ENCODE results near the gene GALNT15. TPM values are rescaled to one million over a fixed set of nuclear protein-coding genes. Genes with fewer than 3 reads are reported as not detected.

The GALNT15 gene, protein sequence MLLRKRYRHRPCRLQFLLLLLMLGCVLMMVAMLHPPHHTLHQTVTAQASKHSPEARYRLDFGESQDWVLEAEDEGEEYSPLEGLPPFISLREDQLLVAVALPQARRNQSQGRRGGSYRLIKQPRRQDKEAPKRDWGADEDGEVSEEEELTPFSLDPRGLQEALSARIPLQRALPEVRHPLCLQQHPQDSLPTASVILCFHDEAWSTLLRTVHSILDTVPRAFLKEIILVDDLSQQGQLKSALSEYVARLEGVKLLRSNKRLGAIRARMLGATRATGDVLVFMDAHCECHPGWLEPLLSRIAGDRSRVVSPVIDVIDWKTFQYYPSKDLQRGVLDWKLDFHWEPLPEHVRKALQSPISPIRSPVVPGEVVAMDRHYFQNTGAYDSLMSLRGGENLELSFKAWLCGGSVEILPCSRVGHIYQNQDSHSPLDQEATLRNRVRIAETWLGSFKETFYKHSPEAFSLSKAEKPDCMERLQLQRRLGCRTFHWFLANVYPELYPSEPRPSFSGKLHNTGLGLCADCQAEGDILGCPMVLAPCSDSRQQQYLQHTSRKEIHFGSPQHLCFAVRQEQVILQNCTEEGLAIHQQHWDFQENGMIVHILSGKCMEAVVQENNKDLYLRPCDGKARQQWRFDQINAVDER
- total RNA-seq = 2.6 TPM
- 41.2 TPM for polyA plus RNA-seq
- long read RNA-seq, donor 1 = 0 reads
- long read RNA-seq, donor 2 = 0 reads
- long read RNA-seq, donor 3 = 0 reads
- long read RNA-seq, donor 4 = 0 reads
- long read RNA-seq, donor 5 = 0 reads
- long read RNA-seq, donor 6, full-length matches to known transcripts = 2 of 2 reads
- long read RNA-seq, donor 6, partial matches to known transcripts = 0 of 2 reads
- long read RNA-seq, donor 6, other reads (novel, unspliced or antisense) = 0 of 2 reads
- long read RNA-seq, donor 7, full-length matches to known transcripts = 1 of 1 reads
- long read RNA-seq, donor 7, partial matches to known transcripts = 0 of 1 reads
- long read RNA-seq, donor 7, other reads (novel, unspliced or antisense) = 0 of 1 reads
- long read RNA-seq, donor 8 = 0 reads
- long read RNA-seq, donor 9 = 0 reads
- long read RNA-seq, donor 10, full-length matches to known transcripts = 2 of 2 reads
- long read RNA-seq, donor 10, partial matches to known transcripts = 0 of 2 reads
- long read RNA-seq, donor 10, other reads (novel, unspliced or antisense) = 0 of 2 reads

DNA sequence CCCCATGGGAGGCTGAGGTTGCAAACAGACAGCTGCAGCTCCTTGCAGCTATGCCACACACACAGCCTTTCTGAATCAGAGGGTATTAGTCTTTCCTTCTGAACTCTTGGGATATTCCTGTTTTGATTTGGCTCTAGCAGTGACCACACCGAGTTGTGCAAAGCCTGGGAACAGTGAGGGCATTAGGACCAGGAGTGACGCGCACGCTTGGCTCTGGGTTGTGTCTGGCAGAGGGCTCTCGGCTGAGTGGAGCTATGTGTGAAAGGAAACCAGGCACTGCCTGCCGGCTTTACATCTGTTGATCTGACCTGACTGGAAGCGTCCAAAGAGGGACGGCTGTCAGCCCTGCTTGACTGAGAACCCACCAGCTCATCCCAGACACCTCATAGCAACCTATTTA lies at the start of gene GALNT15:
TSS of gene GALNT15 (plus strand) at position 292 of the 400 bp plus-strand sequence. CDS start 472 bp downstream, outside the sequence.
- H3K9me3 ChIP-seq (ENCODE audit: control insufficient read depth in 2 of 2, insufficient read depth in 1 of 2, low read length in 1 of 2) = no peaks in the 10 kb centered on the region

DNA sequence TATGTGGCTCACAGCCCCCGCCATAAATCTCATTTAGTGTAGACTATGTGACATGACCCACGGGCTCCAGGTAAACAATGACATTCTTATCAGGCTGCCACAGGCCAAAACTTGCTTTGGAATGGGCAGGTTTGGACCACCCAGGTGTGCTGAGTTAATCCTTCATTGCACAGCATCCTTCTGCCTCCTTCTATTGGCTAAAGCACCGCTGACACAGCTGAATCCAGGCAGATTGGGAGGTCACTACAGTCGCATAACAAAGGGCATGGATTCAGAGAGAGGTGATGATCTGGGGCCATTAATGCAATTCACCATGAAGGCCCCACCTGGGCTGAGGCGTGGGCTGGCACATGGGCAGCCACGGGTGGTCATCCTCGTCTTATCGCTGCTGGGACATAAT lies 47.8 kb upstream of the GALNT15 start:
- H3K9me3 ChIP-seq (ENCODE audit: control insufficient read depth in 2 of 2, insufficient read depth in 1 of 2, low read length in 1 of 2) = no peaks in the 10 kb centered on the region
- no peak for DNase-seq (ENCODE audit: low read depth in 6 of 9, low spot score in 9 of 9)
- no peak overlapping the region for H3K27ac ChIP-seq (ENCODE audit: low read depth in 1 of 2, low read length in 1 of 2)
- H3K4me3 ChIP-seq (ENCODE audit: low read length in 2 of 2) = no peak overlapping the region
- 94% methylated on average over 8 of the region's 8 CpGs for WGBS
- no peaks in the 10 kb centered on the region for H3K4me1 ChIP-seq (ENCODE audit: control insufficient read depth in 2 of 2, insufficient read depth in 2 of 2, low read length in 2 of 2)
- no peaks in the 10 kb centered on the region for H3K27me3 ChIP-seq (ENCODE audit: control insufficient read depth in 2 of 2, insufficient read depth in 1 of 2, low read length in 1 of 2)
- no peaks in the 10 kb centered on the region for H3K36me3 ChIP-seq (ENCODE audit: control insufficient read depth in 2 of 2, insufficient read depth in 2 of 2, low read length in 1 of 2)

More for the DNA sequence above, at the start of gene GALNT15:
- peaks cover 0 to 3% of the 10 kb centered on the region in 2 donors for H3K4me1 ChIP-seq (ENCODE audit: control insufficient read depth in 2 of 2, insufficient read depth in 2 of 2, low read length in 2 of 2)
- no peaks in the 10 kb centered on the region for H3K36me3 ChIP-seq (ENCODE audit: control insufficient read depth in 2 of 2, insufficient read depth in 2 of 2, low read length in 1 of 2)
- peaks cover 0 to 23% of the 10 kb centered on the region in 2 donors for H3K27me3 ChIP-seq (ENCODE audit: control insufficient read depth in 2 of 2, insufficient read depth in 1 of 2, low read length in 1 of 2)
- H3K27ac ChIP-seq (ENCODE audit: low read depth in 1 of 2, low read length in 1 of 2) = peak within 1 kb of the TSS in 1 of 2 donors; percentile 6
- peak within 1 kb of the TSS in 1 of 2 donors; percentile 23 for H3K4me3 ChIP-seq (ENCODE audit: low read length in 2 of 2)
- 70% methylated on average over 8 of the region's 8 CpGs for WGBS
- no peak for DNase-seq (ENCODE audit: low read depth in 6 of 9, low spot score in 9 of 9)

DNA sequence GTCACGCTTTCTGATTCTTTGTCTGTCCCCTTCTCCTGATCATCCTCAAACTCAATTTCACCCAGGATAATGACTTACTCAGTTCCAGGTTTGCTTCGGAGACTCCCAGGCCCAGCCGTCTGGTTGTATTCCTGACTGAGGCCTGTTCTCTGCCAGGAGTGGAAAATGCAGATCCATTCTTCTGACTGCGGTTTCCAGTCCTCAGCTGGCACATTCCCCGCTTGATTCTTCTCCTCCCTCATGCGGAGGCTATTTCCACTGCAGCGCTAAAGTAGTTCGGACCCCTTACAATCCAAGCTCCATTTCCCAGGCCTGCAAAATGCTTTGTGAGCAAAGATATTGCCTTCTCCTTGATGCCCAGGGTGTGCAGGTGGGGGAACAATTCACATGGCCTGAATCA lies 47.2 kb upstream of the GALNT15 start:
- Histone ChIP-seq H3K9me3 (ENCODE audit: control insufficient read depth in 2 of 2, insufficient read depth in 1 of 2, low read length in 1 of 2) (no peaks in the 10 kb centered on the region), H3K4me1 (ENCODE audit: control insufficient read depth in 2 of 2, insufficient read depth in 2 of 2, low read length in 2 of 2) (no peaks in the 10 kb centered on the region), H3K36me3 (ENCODE audit: control insufficient read depth in 2 of 2, insufficient read depth in 2 of 2, low read length in 1 of 2) (no peaks in the 10 kb centered on the region), H3K4me3 (ENCODE audit: low read length in 2 of 2) (no peak overlapping the region), H3K27me3 (ENCODE audit: control insufficient read depth in 2 of 2, insufficient read depth in 1 of 2, low read length in 1 of 2) (no peaks in the 10 kb centered on the region), H3K27ac (ENCODE audit: low read depth in 1 of 2, low read length in 1 of 2) (no peak overlapping the region)
- 98% methylated on average over 8 of the region's 8 CpGs for WGBS
- no peak for DNase-seq (ENCODE audit: low read depth in 6 of 9, low spot score in 9 of 9)

DNA sequence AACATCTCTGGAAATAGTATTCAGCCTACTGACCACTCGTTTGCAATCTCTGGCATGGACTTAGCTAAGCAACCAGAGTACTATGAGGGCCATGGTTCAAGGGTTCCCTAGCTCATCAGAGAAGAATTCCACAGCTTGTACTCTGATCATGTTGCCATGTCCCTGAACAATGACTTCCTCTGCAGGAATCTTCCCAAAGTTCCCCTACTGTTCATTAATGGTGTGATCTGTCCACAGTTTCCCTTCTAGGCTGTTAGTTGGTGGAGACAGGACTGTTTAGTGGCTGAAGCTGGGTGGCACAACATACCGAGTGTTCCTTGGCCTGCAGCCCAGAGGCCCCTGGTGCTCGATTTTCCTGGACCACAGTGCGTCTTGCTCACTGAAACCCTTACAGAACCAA lies 44.4 kb upstream of the GALNT15 start:
- Histone ChIP-seq H3K36me3 (ENCODE audit: control insufficient read depth in 2 of 2, insufficient read depth in 2 of 2, low read length in 1 of 2) (no peaks in the 10 kb centered on the region), H3K4me3 (ENCODE audit: low read length in 2 of 2) (no peak overlapping the region), H3K27me3 (ENCODE audit: control insufficient read depth in 2 of 2, insufficient read depth in 1 of 2, low read length in 1 of 2) (no peaks in the 10 kb centered on the region), H3K4me1 (ENCODE audit: control insufficient read depth in 2 of 2, insufficient read depth in 2 of 2, low read length in 2 of 2) (no peaks in the 10 kb centered on the region), H3K9me3 (ENCODE audit: control insufficient read depth in 2 of 2, insufficient read depth in 1 of 2, low read length in 1 of 2) (no peaks in the 10 kb centered on the region), H3K27ac (ENCODE audit: low read depth in 1 of 2, low read length in 1 of 2) (no peak overlapping the region)
- DNase-seq (ENCODE audit: low read depth in 6 of 9, low spot score in 9 of 9) = no peak
- WGBS = 93% methylated on average over 4 of the region's 4 CpGs

DNA sequence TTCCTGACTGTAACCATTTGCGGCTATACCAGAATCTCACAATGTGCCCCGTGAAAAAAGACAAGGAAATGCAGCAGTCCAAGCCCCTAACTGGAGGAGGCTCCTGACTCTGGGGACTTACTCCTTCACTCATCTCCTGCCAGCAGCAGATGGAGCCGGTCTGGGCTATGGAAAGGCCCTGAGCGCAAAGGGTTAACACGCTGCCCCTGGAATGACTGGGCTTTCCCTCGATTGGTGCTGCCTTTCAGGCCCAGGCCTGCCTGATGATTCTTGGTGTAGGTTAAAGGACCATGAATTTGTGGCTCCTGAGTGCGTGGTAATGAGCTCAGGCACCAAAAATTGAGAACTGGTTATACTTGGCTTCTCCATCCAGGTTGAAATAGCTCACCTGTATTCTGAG lies 42.3 kb upstream of the GALNT15 start:
- H3K4me3 ChIP-seq (ENCODE audit: low read length in 2 of 2) = no peak overlapping the region
- no peak overlapping the region for H3K27ac ChIP-seq (ENCODE audit: low read depth in 1 of 2, low read length in 1 of 2)
- H3K9me3 ChIP-seq (ENCODE audit: control insufficient read depth in 2 of 2, insufficient read depth in 1 of 2, low read length in 1 of 2) = no peaks in the 10 kb centered on the region
- DNase-seq (ENCODE audit: low read depth in 6 of 9, low spot score in 9 of 9) = no peak
- no peaks in the 10 kb centered on the region for H3K27me3 ChIP-seq (ENCODE audit: control insufficient read depth in 2 of 2, insufficient read depth in 1 of 2, low read length in 1 of 2)
- no peaks in the 10 kb centered on the region for H3K36me3 ChIP-seq (ENCODE audit: control insufficient read depth in 2 of 2, insufficient read depth in 2 of 2, low read length in 1 of 2)
- 92% methylated on average over 7 of the region's 7 CpGs for WGBS
- no peaks in the 10 kb centered on the region for H3K4me1 ChIP-seq (ENCODE audit: control insufficient read depth in 2 of 2, insufficient read depth in 2 of 2, low read length in 2 of 2)

DNA sequence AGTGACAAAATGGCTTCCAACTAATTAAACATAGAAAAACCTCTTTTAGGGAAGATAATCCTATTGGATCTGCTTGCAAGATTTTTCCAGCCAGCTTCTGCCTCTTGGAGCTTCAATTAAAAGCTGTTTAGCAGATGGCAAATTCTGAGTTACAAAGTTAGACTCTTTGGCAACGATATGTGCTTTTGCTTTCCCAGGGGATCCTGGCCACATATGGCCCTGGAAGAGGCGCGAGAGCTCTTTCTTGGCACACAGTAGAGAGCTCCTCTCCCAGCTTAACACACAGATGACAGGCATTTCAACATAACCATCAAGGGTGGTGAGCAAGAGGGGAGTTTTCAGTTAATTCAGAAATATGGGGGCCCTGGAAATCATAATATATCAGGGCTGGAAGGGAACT lies 41.6 kb upstream of the GALNT15 start:
- H3K4me1 ChIP-seq (ENCODE audit: control insufficient read depth in 2 of 2, insufficient read depth in 2 of 2, low read length in 2 of 2) = no peaks in the 10 kb centered on the region
- DNase-seq (ENCODE audit: low read depth in 6 of 9, low spot score in 9 of 9) = no peak
- 94% methylated on average over 3 of the region's 3 CpGs for WGBS
- no peak overlapping the region for H3K27ac ChIP-seq (ENCODE audit: low read depth in 1 of 2, low read length in 1 of 2)
- H3K27me3 ChIP-seq (ENCODE audit: control insufficient read depth in 2 of 2, insufficient read depth in 1 of 2, low read length in 1 of 2) = no peaks in the 10 kb centered on the region
- H3K36me3 ChIP-seq (ENCODE audit: control insufficient read depth in 2 of 2, insufficient read depth in 2 of 2, low read length in 1 of 2) = no peaks in the 10 kb centered on the region
- no peak overlapping the region for H3K4me3 ChIP-seq (ENCODE audit: low read length in 2 of 2)
- no peaks in the 10 kb centered on the region for H3K9me3 ChIP-seq (ENCODE audit: control insufficient read depth in 2 of 2, insufficient read depth in 1 of 2, low read length in 1 of 2)

DNA sequence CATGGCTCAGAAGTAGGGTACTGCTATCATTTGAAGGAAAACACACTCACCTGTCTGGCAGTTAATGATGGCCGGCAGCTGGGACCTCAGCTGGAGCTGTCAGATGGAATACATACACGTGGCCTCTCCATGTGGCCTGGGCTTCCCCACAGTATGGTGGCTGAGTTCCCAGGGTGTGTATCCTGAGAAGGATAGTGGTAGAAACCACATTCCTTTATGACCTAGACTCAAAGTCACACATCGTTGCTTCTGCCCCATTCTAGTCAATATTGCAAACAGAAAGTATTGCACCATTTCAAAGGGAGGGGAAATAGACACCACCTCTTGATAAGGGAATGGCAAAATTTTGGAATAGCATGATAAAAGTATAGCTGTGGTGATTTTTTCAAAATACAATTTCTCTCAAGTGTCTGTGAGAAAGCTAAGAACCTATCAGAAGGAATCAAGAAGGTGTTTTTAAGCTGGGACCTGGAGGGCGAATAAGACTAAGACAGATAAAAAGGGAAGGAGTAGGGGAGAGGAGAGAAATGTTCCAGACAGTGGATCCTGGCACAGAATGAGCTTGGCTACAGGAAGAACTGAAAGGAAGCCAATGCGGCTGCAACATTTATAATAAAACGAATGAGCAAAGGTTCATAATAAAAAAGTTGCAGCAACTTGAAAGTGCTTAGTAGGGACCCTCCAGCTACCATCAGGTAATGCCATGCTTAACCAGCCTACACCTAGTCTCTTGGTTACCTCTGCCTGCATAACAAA lies 40.1 kb upstream of the GALNT15 start:
- 74% methylated on average over 6 of the region's 6 CpGs for WGBS
- H3K4me3 ChIP-seq (ENCODE audit: low read length in 2 of 2) = no peak overlapping the region
- H3K4me1 ChIP-seq (ENCODE audit: control insufficient read depth in 2 of 2, insufficient read depth in 2 of 2, low read length in 2 of 2) = no peaks in the 10 kb centered on the region
- no peak for DNase-seq (ENCODE audit: low read depth in 6 of 9, low spot score in 9 of 9)
- no peak overlapping the region for H3K27ac ChIP-seq (ENCODE audit: low read depth in 1 of 2, low read length in 1 of 2)
- H3K27me3 ChIP-seq (ENCODE audit: control insufficient read depth in 2 of 2, insufficient read depth in 1 of 2, low read length in 1 of 2) = no peaks in the 10 kb centered on the region
- no peaks in the 10 kb centered on the region for H3K9me3 ChIP-seq (ENCODE audit: control insufficient read depth in 2 of 2, insufficient read depth in 1 of 2, low read length in 1 of 2)
- no peaks in the 10 kb centered on the region for H3K36me3 ChIP-seq (ENCODE audit: control insufficient read depth in 2 of 2, insufficient read depth in 2 of 2, low read length in 1 of 2)

- H3K4me3 ChIP-seq (ENCODE audit: low read length in 2 of 2) = no peak overlapping the region
- H3K27ac ChIP-seq (ENCODE audit: low read depth in 1 of 2, low read length in 1 of 2) = peak overlapping the region in 1 of 2 donors; percentile 0
- no peaks in the 10 kb centered on the region for H3K9me3 ChIP-seq (ENCODE audit: control insufficient read depth in 2 of 2, insufficient read depth in 1 of 2, low read length in 1 of 2)
- no peaks in the 10 kb centered on the region for H3K4me1 ChIP-seq (ENCODE audit: control insufficient read depth in 2 of 2, insufficient read depth in 2 of 2, low read length in 2 of 2)
- no peak for DNase-seq (ENCODE audit: low read depth in 6 of 9, low spot score in 9 of 9)
- H3K36me3 ChIP-seq (ENCODE audit: control insufficient read depth in 2 of 2, insufficient read depth in 2 of 2, low read length in 1 of 2) = no peaks in the 10 kb centered on the region
- no peaks in the 10 kb centered on the region for H3K27me3 ChIP-seq (ENCODE audit: control insufficient read depth in 2 of 2, insufficient read depth in 1 of 2, low read length in 1 of 2)
- WGBS = 94% methylated on average over 2 of the region's 2 CpGs
These were observed 38.4 kb upstream of the GALNT15 start for GRCh38 chr3:16136055-16136454.

Measured in thymus (tissue), 14 donors.